NCI-H524 (cell line): ENCODE measurements around the gene CCDC97.
A peak's percentile ranks its signal among the peaks of the same experiment; 100 is the strongest.
"Not testable (repeated sequence)": the region's sequence is repeated elsewhere in the genome, so short reads cannot be mapped to it uniquely, and the experiment has no call there.

Experiments used
- DNase-seq, 2 experiments: peaks; one replicate each; lab custom pipeline; 2025; lab: John Stamatoyannopoulos, UW

Gene CCDC97

GRCh38 chr19:41310033-41310831 lies at the start of gene CCDC97:
CCDC97 (plus strand) TSS chr19:41310172; CDS start chr19:41310311, 139 bp downstream.
- peak; percentile 84 to 92 for DNase-seq

- DNase-seq = no peak
These were observed 48.3 kb upstream of the CCDC97 start for GRCh38 chr19:41261474-41262190.

GRCh38 chr19:41263042-41263849 lies 46.7 kb upstream of the CCDC97 start:
- DNase-seq = peak; percentile 58 to 86

GRCh38 chr19:41263850-41264580 lies 46.0 kb upstream of the CCDC97 start, which contains the start of gene HNRNPUL1:
HNRNPUL1 (plus strand) TSS chr19:41264372; CDS start chr19:41264504, 132 bp downstream.
- DNase-seq = peak; percentile 100

GRCh38 chr19:41264581-41265394 lies 45.2 kb upstream of the CCDC97 start:
- DNase-seq = peak; percentile 28 to 60

GRCh38 chr19:41265395-41266153 lies 44.4 kb upstream of the CCDC97 start:
- no peak for DNase-seq

- DNase-seq = no peak
These were observed 40.9 kb upstream of the CCDC97 start for GRCh38 chr19:41269055-41269454.

- no peak for DNase-seq
These were observed 40.4 kb upstream of the CCDC97 start for GRCh38 chr19:41269571-41269970.

GRCh38 chr19:41273076-41273475 lies 36.9 kb upstream of the CCDC97 start:
- no peak for DNase-seq

- DNase-seq = no peak
These were observed 35.2 kb upstream of the CCDC97 start for GRCh38 chr19:41274802-41275201.

GRCh38 chr19:41276231-41276630 lies 33.7 kb upstream of the CCDC97 start:
- no peak for DNase-seq

- no peak for DNase-seq
These were observed 31.5 kb upstream of the CCDC97 start for GRCh38 chr19:41278478-41278877.

GRCh38 chr19:41288673-41289530 lies 21.1 kb upstream of the CCDC97 start:
- no peak for DNase-seq

- DNase-seq = not testable (repeated sequence)
These were observed 20.2 kb upstream of the CCDC97 start for GRCh38 chr19:41289814-41290213.

- no peak for DNase-seq
These were observed 15.6 kb upstream of the CCDC97 start for GRCh38 chr19:41294393-41294792.

- DNase-seq = no peak
These were observed 14.5 kb upstream of the CCDC97 start for GRCh38 chr19:41295499-41295898.

GRCh38 chr19:41296433-41296871 lies 13.5 kb upstream of the CCDC97 start:
- no peak for DNase-seq

- no peak for DNase-seq
These were observed 12.2 kb upstream of the CCDC97 start for GRCh38 chr19:41297628-41298347.
